ENCODE measurements around the gene CDH13.

GRCh38 chr16:82735673-82736091, 108.9 kb downstream of the CDH13 start:
- no peak for TF ChIP-seq CTCF (IDR thresholded peaks at IDR 0.05; ENCODE audit: borderline replicate concordance, extremely low read depth, low read length, poor library complexity, severe bottlenecking)
- no peak for TF ChIP-seq EZH2 (IDR thresholded peaks at IDR 0.05; ENCODE audit: borderline replicate concordance, low read depth, low read length, severe bottlenecking)
